Natural killer cell (primary cell): ENCODE measurements around the gene TOGARAM2. TPM values are rescaled to one million over a fixed set of nuclear protein-coding genes. Genes with fewer than 3 reads are reported as not detected.

Experiments used
- ATAC-seq, 3 donors: fragments of 150-1000 bp in 2 of 3; fragments of 200-7000 bp in 1 of 3; cut with Tn5 transposase; 1 replicate in 1 of 3; 2 replicates in 2 of 3; pipeline ENCODE4 v1.10.0; 2021; ENCODE audit warnings: mild to moderate bottlenecking in 2 of 3, moderate library complexity in 2 of 3
- DNase-seq, 2 donors: peaks; one replicate each; pipeline versions ENCODE4 v3.0.0 to v3.0.0-alpha.2; 2013 to 2021; ENCODE audit warnings: mixed read lengths in 1 of 2
- H3K27ac ChIP-seq: one replicate; pipeline ENCODE4 v1.5.1; 2013; ENCODE audit warnings: mild to moderate bottlenecking, low read length
- H3K27me3 ChIP-seq: one replicate; pipeline ENCODE4 v1.6.1; 2013; ENCODE audit warnings: low read length; ENCODE audit not compliant: control insufficient read depth, insufficient read depth
- H3K36me3 ChIP-seq: one replicate; pipeline ENCODE4 v1.6.1; 2013; ENCODE audit warnings: low read length; ENCODE audit not compliant: control insufficient read depth, insufficient read depth
- H3K4me1 ChIP-seq: one replicate; pipeline ENCODE4 v1.6.1; 2013; ENCODE audit warnings: low read length; ENCODE audit not compliant: control insufficient read depth, insufficient read depth
- H3K4me3 ChIP-seq: one replicate; pipeline ENCODE4 v1.5.1; 2013; ENCODE audit warnings: low read length
- H3K9me3 ChIP-seq: one replicate; pipeline ENCODE4 v1.6.1; 2013; ENCODE audit warnings: low read length; ENCODE audit not compliant: control insufficient read depth, insufficient read depth
- H3K27ac Mint-ChIP-seq, 2 donors: one replicate each; pipeline ENCODE4 v1.8.0; 2022; ENCODE audit warnings: mild to moderate bottlenecking in 2 of 2, mixed read lengths in 2 of 2, moderate library complexity in 1 of 2
- H3K27me3 Mint-ChIP-seq, 2 donors: one replicate each; pipeline ENCODE4 v1.8.0; 2022; ENCODE audit warnings: low read depth in 2 of 2, mixed read lengths in 2 of 2
- H3K36me3 Mint-ChIP-seq: one replicate; pipeline ENCODE4 v1.8.0; 2022; ENCODE audit warnings: mixed read lengths
- H3K4me1 Mint-ChIP-seq, 2 donors: one replicate each; pipeline ENCODE4 v1.8.0; 2022; ENCODE audit warnings: mixed read lengths in 2 of 2
- H3K4me3 Mint-ChIP-seq: one replicate; pipeline ENCODE4 v1.8.0; 2022; ENCODE audit warnings: mild to moderate bottlenecking, moderate library complexity, mixed read lengths
- H3K9me3 Mint-ChIP-seq, 2 donors: one replicate each; pipeline ENCODE4 v1.8.0; 2022; ENCODE audit warnings: mixed read lengths in 2 of 2
- WGBS: methylation state at CpG from one replicate; pipeline ENCODE4 v1.1.7; 2013; ENCODE audit warnings: missing lambda C conversion rate; ENCODE audit not compliant: insufficient coverage; 5-methylcytosine and 5-hydroxymethylcytosine counted together
- intact Hi-C: fragments of 100-400 bp; cut with micrococcal nuclease; formaldehyde crosslinking; loops from one replicate; pipeline ENCODE4 v1.14.2; 2022
- total RNA-seq, 4 donors: library from RNA; stranded (reverse); fragments of 120-200 nt in 1 of 4; gene quantifications; one replicate each; pipeline versions ENCODE4 v1.2.3 to v1.2.4, GENCODE V29; 2013 to 2022
- TF ChIP-seq, protein P1 (sequence below): fragments of 200-600 bp; IDR thresholded peaks from one replicate; pipeline ENCODE4 v1.8.0; 2022; ENCODE audit warnings: antibody characterized with exemption

TOGARAM2 gene
- total RNA-seq, 3 donors from 2014 or later (not counting 1 experiment from before 2014, with no cell fraction given) = 25.9 to 53.2 (median 30.8) TPM

DNA sequence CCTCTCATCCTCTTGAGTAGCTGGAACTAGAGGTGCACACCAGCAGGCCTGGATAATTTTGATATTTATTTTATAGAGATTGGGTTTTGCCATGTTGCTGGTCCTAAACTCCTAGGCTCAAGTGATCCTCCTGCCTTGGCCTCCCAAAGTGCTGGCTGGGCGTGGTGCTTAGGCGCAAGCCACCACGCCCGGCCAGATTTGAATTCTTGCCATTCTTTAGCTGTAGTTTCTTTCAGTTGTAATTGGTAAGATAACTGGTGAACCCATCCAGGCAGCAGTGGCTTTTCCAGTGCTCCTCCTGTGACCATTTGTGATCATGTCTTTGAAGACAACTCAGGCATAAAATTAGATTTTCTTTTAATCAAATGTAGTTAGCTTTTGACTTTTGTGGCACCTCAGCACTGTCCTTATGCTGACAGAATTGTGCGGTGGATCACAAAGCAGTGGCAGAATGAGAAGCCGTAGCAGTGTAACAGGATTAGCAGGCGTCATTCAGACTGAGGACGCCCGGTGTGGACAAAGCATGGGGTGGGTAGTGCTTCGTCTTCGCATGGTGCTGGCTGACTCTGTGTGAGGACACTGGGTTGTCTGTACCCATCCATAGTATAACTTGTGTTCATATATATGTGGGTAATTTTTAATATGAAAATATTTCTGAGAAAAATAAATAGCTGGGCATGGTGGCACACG, 30.0 kb upstream of the TOGARAM2 start:
- H3K36me3 ChIP-seq = peaks cover 28% of the 10 kb centered on the region
- H3K4me3 Mint-ChIP-seq = no peak overlapping the region

DNA sequence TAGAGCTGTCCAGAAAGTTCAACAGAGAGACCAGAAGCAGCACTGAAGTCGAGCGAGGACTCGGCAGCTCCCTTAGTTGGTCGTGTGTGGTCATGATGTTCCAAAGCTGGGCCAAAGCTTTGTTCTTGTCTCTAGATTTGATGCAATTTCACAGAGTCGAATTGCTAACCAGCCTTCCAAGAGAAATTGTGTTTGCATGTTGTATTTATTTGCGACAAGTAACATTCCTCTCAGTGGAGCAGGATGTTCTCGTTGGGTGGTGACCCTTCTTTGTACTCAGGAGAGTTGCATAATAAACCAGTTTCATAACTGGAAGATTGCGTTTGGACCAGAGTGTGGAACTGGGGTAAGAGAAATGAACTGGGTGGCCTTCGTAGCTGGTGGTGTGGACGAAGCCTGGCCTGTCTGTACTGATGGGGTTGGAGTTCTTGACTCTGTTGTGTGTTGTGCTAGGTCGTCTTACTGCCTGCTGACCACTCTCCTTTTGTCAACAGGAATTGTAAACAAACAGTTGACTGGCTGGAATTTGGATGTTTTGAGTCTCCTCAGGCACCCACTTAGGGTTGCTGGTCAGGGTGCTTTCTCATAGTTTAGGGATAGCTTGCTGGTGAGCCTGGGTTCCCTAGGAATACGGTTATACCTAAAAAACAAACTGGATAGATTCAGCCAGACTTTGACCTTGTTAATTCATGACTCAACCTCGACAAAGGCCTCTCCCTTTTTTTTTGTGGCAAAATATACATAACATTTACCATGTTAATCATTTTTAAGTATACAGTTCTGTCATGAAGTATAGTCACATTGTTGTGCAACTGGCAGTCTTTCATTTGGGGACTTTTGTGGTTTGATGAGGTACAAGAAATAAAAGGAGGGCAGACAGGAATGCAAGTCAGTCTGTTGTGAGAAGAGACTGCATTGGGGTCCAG, 28.9 kb upstream of the TOGARAM2 start:
- 77% methylated on average over 13 of the region's 13 CpGs for WGBS
- no peaks in the 10 kb centered on the region for H3K36me3 Mint-ChIP-seq
- H3K9me3 ChIP-seq = no peaks in the 10 kb centered on the region
- H3K9me3 Mint-ChIP-seq = no peaks in the 10 kb centered on the region
- no peak overlapping the region for H3K27ac ChIP-seq
- H3K4me1 ChIP-seq = no peaks in the 10 kb centered on the region
- no peaks in the 10 kb centered on the region for H3K27me3 ChIP-seq
- intact Hi-C loops = no loop called here
- peaks cover 6 to 8% of the 10 kb centered on the region in 2 donors for H3K4me1 Mint-ChIP-seq
- peaks cover 0 to 3% of the 10 kb centered on the region in 2 donors for H3K27me3 Mint-ChIP-seq
- ATAC-seq = no peak
- H3K36me3 ChIP-seq = peaks cover 19% of the 10 kb centered on the region
- H3K27ac Mint-ChIP-seq = peak overlapping the region in 1 of 2 donors; percentile 31
- no peak overlapping the region for H3K4me3 ChIP-seq
- no peak overlapping the region for H3K4me3 Mint-ChIP-seq
- TF ChIP-seq, protein P1, sequence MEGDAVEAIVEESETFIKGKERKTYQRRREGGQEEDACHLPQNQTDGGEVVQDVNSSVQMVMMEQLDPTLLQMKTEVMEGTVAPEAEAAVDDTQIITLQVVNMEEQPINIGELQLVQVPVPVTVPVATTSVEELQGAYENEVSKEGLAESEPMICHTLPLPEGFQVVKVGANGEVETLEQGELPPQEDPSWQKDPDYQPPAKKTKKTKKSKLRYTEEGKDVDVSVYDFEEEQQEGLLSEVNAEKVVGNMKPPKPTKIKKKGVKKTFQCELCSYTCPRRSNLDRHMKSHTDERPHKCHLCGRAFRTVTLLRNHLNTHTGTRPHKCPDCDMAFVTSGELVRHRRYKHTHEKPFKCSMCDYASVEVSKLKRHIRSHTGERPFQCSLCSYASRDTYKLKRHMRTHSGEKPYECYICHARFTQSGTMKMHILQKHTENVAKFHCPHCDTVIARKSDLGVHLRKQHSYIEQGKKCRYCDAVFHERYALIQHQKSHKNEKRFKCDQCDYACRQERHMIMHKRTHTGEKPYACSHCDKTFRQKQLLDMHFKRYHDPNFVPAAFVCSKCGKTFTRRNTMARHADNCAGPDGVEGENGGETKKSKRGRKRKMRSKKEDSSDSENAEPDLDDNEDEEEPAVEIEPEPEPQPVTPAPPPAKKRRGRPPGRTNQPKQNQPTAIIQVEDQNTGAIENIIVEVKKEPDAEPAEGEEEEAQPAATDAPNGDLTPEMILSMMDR = no peak
- no peak for DNase-seq

More for the DNA sequence above, 30.0 kb upstream of the TOGARAM2 start:
- TF ChIP-seq, protein P1 = no peak
- H3K9me3 Mint-ChIP-seq = no peaks in the 10 kb centered on the region
- Histone ChIP-seq H3K27ac (no peak overlapping the region), H3K27me3 (no peaks in the 10 kb centered on the region), H3K4me1 (no peaks in the 10 kb centered on the region), H3K9me3 (no peaks in the 10 kb centered on the region), H3K4me3 (no peak overlapping the region)
- H3K4me1 Mint-ChIP-seq = peaks cover under 1 to 6% of the 10 kb centered on the region in 2 donors
- DNase-seq (no peak), ATAC-seq (no peak)
- intact Hi-C loops = no loop called here
- H3K27me3 Mint-ChIP-seq = peaks cover 0 to 3% of the 10 kb centered on the region in 2 donors
- H3K27ac Mint-ChIP-seq = no peak overlapping the region
- no peaks in the 10 kb centered on the region for H3K36me3 Mint-ChIP-seq
- WGBS = 98% methylated on average over 11 of the region's 12 CpGs

DNA sequence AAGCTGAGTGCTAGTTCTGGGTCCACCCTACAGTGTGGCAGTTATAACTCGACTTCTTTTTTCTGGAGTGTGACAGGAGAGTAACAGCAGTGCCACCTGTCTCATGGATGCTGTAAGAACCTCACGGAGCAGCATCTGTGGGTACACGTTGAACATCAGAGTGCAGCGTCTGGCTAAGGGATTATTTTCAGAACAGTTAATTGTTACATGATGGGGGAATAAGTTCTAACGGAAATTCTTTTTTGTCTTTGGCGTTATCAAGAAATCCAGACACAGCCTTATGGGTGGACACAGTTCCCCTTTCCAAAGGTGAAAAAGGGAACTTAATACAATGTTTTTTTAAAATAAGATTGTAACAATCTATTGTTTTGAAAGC, 28.3 kb upstream of the TOGARAM2 start:
- WGBS = 19% methylated on average over 6 of the region's 6 CpGs
- TF ChIP-seq, protein P1 = no peak
- H3K36me3 Mint-ChIP-seq = no peaks in the 10 kb centered on the region
- no peak for ATAC-seq
- Histone ChIP-seq H3K4me3 (no peak overlapping the region), H3K27ac (no peak overlapping the region), H3K36me3 (peaks cover 13% of the 10 kb centered on the region), H3K9me3 (no peaks in the 10 kb centered on the region), H3K27me3 (no peaks in the 10 kb centered on the region), H3K4me1 (no peaks in the 10 kb centered on the region)
- H3K27me3 Mint-ChIP-seq = peaks cover 0 to 3% of the 10 kb centered on the region in 2 donors
- peak overlapping the region in 1 of 2 donors; percentile 31 for H3K27ac Mint-ChIP-seq
- H3K9me3 Mint-ChIP-seq = no peaks in the 10 kb centered on the region
- peaks cover 6 to 8% of the 10 kb centered on the region in 2 donors for H3K4me1 Mint-ChIP-seq
- DNase-seq = peak in 1 of 2 donors; percentile 17
- no peak overlapping the region for H3K4me3 Mint-ChIP-seq
- intact Hi-C loops = no loop called here
